NCI-H226 (cell line): ENCODE data around the gene PGGHG.
"Not testable (repeated sequence)": the region's sequence is repeated elsewhere in the genome, so short reads cannot be mapped to it uniquely, and the experiment has no call there.

Experiments
- DNase-seq: peaks from one replicate; pipeline ENCODE4 v3.0.0-alpha.2; 2015

The PGGHG gene

DNA sequence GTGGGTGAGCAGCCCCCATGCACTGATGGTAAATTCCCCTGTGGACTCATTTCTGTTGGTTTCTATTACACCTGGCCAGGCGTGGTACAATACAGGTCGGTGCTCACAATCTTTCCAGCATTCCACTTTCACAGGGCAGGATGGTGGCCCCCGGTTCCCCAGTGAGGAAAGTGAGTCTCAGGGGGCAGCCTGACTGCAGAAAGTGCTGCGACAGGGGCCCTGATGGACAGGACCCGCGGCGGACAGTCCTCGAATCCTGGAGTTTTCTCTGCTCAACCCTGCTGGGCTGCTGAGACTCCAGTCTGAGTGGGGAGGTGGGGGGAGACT lies 3.1 kb upstream of the PGGHG start:
- DNase-seq, result no peak

DNA sequence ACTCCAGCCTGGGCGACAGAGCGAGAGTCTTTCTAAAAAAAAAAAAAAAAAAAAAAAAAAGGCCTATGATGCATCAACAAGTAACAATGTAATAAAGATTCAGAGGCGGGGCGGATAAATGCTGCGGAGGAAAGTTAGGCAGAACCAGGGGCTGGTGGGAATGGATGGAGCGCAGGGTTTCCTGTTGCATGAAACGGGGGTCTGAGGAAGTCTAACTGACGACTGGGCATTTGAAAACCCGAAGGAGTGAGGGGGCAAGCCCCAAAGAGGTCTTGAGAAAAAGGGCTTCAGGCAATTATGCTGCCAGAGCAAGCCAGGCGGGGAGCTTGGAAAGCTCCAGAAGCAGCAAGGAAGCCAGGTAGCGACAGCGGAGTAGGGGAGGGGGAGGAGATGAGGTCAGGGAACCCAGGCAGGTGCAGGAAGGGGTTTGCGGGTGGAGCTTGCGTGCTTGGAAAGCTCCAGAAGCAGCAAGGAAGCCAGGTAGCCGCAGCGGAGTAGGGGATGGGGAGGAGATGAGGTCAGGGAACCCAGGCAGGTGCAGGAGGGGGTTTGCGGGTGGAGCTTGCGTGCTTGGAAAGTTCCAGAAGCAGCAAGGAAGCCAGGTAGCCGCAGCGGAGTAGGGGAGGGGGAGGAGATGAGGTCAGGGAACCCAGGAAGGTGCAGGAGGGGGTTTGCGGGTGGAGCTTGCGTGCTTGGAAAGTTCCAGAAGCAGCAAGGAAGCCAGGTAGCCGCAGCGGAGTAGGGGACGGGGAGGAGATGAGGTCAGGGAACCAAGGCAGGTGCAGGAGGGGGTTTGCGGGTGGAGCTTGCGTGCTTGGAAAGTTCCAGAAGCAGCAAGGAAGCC lies 1.7 kb upstream of the PGGHG start:
- not testable (repeated sequence) for DNase-seq

DNA sequence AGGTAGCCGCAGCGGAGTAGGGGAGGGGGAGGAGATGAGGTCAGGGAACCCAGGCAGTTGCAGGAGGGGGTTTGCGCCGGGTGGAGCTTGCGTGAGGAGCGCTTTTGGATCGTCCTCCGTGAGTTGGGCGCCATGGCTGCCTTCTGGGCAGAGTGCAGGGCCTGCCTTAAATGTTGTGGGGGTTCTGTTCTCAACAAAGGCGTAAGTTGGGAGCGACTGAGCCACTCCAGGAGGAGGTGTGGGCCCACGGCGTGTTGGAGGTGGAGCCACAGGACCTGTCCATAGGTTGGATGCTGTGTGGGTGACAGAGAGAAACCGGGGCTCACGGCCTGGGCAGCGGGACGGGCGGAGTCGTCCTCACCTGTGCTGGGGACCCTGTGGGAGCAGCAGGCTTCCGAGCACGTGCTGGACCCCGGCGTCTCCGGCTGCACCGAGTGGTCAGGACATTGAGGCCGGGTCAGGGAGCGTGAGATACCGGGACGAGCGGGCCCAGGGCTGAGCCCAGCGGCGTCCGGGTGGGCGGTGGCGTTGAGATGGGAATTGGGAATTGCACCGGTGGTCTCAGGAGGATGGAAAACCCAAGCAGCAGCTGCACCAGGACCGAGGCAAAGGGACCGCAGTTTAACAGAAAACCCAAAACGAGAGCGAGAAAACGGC lies 977 bp upstream of the PGGHG start:
- DNase-seq, result no peak

DNA sequence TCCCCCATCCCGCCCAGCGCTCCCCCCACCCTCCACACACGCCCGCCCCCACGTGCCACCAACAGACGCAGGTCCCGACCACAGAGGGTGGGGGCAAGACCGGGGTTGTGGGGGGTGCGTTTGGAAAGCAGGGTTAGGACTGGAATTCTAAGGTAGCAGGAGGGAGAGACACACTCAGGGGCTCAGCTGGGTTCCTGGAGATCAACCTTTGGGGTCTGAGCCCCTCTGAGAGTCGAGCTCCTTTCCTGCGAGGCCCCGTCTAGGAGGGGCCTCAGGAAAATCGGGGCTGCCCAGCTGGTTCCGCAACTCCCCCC lies 429 bp downstream of the PGGHG start:
- no peak for DNase-seq

DNA sequence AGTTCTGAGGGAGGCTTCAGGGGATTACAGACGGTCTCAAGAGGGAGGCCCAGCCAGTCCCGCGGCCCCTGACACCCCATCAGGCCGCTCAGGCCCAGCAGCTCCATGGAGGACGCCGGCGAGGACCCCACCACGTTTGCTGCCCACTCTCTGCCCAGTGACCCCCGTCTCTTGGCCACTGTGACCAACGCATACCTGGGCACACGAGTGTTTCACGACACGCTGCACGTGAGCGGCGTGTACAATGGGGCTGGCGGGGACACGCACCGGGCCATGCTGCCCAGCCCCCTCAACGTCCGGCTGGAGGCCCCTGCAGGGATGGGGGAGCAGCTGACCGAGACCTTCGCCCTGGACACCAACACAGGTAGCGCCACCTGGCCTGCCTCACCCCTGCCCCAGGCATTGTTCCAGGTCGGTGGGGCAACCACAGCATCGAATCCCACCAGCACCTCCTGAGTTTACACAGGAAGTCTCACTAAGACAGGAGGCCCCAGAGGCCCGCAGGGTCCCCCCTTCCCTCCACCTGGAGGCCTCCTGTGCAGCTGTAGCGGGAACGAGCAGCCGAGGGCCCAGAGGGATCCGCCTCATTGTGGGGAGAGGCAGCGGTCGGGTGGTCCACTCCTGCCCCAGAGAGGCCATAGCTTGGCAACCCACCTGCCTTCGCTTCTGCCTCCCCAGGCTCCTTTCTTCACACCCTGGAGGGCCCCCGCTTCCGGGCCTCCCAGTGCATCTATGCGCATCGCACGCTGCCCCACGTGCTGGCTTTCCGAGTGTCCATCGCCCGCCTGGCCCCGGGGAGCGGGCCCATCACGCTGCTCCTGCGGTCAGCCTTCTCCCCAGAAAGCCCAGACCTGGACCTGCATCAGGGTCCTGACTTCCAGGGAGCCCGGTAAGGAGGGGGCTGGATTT lies 1.0 kb downstream of the PGGHG start:
- no peak for DNase-seq

DNA sequence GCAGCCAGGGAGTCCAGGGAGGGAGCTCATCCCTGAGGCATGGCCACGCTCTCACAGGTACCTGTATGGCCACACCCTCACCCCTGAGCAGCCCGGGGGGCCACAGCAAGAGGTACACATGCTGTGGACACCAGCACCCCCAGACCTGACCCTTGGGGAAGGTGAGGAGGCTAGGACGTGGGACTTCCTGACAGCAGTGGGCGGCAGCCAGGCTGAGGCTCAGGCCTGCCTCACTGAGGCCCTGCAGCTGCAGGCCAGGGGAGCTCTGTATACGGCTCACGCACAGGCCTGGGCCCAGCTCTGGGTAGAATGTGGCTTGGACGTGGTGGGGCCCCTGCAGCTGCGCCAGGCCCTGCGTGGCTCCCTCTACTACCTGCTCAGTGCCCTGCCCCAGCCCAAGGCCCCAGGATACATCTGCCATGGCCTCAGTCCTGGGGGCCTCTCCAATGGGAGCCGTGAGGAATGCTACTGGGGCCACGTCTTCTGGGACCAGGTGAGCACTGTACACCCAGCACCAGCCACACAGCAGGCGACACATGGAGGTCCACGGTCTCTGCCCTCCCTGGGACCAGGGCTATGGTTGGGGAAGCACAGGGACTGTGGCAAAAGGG lies 1.8 kb downstream of the PGGHG start:
- no peak for DNase-seq

DNA sequence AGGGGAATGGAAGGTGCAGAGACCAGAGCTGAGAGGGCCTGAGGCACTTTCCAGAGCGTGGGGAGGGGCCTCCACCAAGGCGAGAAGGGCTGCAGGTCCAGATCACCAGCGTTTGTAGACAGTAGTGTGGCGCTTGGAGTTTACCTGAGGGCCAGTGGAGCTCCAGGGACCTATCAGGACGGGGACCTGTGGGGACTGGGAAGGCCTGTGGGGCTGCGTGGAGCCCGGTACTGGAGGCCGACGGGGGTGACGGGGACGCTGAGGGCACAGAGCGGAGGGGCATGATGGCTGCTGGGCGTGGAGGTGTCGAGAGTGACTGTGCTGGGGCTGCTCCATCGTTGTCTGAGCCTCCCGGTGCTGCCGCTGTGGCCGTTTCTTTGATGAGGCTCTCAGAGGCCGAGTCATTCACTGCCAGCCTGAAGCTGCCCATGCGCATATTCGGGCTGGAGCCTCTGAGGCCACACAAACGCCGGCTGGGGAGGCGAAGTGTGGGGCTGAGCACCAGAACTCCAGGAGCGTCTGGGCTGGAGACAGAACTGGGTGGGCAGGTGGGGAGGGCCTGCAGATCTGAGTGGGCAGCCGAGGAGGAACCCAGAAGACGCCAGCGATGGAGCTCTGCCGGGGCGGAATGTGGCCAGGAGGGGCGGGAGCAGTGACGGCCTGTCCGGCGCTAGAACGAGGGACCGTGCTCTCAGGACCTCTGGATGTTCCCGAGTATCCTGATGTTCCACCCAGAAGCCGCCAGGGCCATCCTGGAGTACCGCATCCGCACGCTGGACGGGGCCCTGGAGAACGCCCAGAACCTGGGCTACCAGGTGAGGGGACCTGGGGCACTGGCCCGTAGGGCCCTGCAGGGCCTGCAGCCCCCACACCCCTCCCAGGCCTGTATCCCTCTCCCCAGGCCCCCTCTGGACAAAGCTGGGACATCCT lies 2.6 kb downstream of the PGGHG start:
- DNase-seq, result no peak

DNA sequence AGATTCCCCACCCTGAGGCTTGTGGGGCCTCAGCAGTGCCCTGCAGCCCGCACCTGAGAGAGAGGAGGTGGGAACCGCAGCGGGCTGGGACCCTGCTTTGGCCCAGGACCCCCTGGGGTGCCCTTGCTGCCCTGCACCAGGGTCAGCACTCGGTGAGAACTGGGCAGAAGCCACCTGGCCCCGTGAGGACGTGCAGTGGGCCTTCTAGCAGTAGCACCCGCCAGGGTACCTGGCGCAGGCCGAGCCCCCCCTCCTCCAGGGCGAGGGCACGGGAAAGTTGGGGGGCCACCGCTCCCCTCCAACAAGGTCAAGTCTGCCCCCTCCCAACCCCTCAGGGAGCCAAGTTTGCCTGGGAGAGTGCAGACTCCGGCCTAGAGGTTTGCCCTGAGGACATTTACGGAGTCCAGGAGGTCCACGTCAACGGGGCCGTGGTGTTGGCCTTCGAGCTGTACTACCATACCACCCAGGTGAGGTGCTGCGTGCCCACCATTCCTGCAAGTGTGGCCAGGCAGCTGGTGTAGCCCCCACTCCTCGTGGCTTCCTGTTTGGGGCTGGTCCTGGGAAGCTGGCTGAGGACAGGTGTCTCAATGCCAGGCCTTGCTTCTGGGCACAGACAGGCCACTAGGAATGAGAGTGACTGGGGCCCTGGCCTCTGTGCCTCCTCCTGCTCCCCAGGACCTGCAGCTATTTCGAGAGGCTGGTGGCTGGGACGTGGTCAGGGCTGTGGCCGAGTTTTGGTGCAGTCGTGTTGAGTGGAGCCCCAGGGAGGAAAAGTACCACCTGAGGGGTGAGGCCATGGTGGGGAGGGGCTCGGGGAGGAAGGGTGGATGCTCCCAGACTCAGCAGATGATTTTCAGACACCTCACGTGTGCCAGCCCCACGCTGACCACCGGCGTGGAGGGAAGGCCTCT lies 3.5 kb downstream of the PGGHG start:
- no peak for DNase-seq

DNA sequence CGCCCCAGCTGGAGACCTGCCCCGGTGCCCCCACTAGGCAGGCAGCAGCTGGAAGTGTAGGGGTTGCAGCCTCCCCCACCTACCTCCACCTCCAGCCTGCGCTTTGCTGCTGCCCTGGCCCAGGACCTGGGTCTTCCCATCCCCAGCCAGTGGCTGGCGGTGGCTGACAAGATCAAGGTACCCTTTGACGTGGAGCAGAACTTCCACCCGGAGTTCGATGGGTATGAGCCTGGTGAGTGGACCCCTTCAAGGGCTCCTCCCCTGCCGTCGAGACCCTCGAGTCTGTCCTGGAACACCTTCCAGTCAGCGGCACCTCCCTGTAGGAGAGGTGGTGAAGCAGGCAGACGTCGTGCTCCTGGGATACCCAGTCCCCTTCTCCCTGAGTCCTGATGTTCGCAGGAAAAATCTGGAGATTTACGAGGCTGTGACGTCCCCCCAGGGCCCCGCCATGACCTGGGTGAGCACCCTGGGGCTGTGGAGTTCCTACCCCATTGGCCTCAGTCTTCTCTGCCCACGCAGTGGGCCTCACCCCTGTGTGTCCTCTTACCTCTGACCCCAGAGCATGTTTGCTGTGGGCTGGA lies 4.4 kb downstream of the PGGHG start:
- DNase-seq, result no peak

DNA sequence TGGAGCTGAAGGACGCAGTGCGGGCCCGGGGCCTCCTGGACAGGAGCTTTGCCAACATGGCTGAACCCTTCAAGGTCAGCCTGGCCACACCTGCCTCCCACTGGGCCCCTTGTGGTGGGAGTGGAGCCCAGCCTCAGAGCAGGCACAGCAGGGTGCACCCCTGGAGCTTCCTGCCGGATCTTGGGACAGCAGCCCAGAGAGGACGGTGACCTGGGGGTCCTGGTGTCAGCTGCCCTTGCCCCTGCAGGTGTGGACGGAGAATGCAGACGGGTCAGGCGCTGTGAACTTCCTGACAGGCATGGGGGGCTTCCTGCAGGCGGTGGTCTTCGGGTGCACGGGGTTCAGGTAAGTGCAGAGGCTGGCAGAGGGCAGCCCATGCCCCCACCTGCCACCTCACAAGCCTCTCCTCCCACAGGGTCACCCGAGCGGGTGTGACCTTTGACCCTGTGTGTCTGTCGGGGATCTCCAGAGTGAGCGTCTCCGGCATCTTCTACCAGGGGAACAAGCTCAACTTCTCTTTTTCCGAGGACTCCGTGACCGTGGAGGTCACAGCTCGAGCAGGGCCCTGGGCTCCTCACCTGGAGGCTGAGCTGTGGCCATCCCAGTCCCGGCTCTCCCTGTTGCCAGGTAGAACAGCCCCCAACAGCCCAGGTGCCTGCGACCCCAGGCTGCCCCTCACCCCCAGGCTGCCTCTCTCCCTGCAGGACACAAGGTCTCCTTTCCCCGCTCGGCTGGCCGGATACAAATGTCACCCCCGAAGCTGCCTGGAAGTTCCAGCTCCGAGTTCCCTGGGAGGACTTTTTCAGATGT lies 5.1 kb downstream of the PGGHG start:
- no peak for DNase-seq

DNA sequence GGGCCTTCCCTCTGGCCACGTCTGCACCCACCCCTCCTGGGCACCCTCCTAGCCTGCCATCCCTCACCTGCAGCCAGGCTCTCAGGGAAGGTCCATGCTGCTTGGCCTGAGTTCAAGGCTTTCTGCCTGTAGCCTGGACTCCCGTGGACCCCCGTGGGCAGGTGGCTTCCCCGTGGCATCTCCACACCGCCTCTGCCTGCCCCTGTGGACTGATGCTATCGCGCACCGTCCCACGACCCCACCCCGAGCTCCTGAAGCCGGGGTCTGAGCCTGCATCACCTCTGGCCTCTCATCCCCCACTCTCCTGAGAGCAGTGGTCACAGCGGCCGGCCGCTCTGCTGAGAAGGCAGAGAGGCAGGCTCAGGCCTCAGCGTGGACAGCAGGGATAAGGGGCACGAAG lies 5.9 kb downstream of the PGGHG start:
- DNase-seq, result no peak

DNA sequence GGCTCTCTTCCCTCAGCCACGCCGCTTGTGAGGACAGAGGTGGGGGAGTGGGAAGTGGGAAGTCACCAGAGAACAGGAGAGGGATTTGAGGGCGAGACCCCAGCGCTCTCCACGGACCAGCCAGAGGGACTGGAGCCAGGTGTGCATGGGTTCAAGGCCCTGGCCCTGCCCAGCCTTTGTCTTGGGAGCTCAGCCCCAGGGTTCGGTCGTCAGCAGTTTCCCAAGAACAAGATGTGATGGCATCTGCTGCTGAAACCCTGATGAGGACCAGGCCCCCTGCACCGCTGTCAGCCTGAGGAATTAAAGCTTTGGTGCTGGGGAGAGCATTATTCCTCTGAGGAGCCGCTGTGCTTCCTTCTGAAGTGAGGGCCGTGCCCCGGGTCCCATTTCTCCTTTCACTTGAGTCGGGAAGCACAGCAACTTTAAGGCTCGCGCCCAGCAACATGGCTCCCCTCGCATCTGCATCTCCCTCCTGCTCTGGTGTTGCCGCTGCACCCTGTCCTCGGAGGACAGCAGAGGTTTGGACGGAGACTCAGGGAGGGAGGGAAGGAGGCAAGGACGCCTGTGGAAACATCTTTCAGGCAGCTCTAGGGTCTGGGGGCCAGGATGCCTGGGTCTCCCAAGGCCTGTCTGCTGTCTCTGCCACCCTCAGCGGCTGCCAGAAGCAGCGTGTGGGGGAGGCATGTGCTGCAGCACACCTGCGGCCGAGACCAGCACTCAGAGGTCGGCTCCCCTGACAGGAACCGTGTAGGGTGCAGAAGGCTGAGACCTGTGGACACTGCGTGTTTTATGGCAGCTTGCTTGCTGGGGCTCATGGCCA lies 6.6 kb downstream of the PGGHG start:
- DNase-seq, result no peak

DNA sequence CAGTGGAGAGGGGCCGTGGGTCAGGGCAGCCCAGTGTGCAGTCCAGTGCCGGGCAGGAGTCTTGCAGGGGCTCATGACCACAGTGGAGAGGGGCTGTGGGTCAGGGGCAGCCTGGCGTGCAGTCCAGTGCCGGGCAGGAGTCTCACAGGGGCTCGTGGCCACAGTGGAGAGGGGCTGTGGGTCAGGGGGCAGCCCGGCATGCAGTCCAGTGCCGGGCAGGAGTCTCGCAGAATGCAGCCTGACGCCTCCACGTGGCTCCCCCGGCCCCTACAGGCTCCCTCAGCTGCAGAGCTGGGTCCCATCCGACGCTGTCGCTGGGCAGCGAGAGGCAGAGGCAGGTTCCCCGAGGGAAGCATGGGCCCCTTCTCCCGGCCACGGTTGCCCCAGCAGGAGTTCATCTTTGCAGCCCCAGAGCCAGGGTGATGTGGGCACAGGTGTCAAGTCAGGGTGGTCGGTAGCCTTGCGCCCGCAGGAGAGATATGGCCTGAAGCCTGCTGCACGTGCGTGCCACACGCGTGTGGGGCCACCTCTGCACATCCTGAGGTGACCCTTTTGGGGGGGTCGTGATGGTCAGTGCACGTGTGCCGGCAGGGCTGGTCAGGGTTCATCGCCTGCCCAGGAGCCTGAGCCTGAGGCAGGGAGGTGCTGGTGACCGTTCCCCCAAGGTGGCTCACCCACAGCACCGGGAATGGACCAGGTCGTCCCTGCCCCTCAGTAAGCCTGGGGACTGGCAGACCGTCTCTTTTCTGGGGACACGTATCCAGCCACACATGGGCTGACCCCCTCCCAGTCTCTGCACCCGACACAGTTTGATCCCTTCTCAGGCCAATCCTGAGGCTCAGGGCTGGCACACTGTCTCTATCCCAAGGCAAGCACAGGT lies 7.5 kb downstream of the PGGHG start:
- no peak for DNase-seq

DNA sequence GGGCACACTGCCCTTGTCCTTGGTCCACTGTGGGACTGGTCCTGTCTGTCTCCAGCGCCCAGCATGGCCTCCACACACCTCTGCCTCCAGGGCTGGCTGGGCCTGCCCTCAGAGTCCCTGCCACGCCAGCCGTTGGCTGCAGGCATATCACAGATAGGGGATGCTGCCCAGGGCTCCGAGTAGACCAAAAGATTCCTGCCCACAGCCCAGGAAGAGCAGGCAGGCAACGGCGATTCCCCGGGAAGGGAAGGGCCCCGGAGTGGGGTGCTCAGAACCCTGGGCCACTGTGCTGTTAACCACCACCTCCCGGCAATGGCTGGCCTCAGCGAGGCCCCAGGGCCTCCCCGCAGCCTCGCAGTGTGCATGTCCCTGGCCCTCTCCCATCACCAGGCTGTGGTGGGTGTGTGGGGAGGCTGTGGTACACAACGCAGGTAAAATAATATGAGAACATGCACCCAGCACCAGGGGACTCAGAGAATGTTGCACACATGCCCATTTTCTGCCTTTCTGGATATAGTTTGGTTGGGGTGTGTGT lies 8.2 kb downstream of the PGGHG start:
- DNase-seq, result no peak

DNA sequence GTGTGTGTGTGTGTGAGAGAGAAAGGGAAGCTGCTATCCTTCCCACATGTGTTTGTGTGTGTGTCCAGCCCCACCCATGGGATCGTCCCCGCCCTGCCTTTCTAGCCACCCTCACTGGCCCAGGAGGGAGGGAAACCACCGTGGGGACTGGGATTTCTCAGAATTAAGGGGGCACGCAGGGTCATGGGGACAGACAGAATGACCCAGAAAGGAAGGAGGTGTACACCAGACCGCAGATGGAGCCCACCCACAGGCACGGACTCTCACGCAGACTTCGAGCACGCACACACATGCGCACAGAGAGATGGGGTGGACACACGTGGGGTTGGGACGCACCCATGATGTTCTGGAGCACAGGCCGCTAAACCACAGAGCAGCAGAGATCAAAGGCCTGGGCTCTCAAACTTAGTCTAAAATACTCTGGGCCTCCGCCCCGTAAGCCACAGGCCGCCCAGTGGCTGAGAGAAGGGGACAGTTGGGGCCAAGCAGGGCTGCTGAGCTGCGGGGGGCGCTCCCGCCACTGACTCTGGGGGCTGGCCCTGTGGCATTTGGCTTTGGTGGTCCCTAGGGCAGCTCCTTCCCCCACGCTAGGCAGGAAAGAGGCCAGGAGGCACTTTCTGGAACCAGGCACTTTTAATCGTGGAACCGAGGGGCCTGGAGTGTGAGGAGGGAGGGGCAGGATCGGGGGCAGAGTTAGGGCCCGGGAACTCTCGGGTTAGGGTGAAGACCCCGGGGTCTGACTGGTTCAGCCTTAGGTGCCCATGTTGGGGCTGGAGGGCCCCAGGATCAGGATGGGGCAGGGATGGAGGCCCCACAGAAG lies 8.9 kb downstream of the PGGHG start:
- DNase-seq, result no peak

DNA sequence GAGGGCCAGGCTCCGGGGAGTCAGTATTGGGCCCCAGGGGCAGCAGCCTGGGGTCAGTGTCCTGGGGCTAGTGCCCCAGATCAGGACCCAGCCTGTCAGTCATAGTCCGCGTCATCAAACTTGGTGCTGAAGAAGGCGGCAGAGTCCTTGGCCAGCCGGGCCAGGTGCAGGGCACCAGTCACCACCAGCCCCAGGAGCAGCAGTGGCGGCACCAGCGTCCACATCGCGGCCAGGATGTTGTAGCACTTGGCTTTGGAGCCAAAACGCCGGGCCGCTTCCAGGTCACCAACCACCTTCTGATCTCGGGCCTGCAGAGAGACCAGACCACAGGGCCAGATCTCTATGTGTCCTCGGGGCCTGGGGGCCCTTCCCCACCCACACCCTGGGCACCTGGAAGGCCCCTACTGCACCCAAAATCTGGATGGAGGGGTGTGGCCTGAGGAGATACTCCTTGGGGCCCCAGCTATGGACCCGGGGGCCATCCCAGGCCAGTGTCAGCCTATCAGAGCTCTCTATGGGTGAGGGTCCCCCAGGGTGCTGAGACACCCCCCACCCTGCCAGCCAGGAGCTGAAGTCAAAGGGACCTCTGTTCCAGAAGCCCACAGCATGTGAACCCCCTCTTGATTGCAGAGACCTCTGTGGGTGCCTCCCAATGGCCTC lies 9.6 kb downstream of the PGGHG start:
- no peak for DNase-seq
